HG03025 (cell line): ENCODE data around the gene LRP2.

Source experiments
- ATAC-seq: cut with Tn5 transposase; IDR thresholded peaks from one replicate; pipeline ENCODE4 v1.9.1; 2021; ENCODE audit warnings: mild to moderate bottlenecking, moderate library complexity; ENCODE audit not compliant: unreplicated experiment, low FRiP score

LRP2 gene

GRCh38 chr2:169185711-169186110, 176.6 kb downstream of the LRP2 start:
- ATAC-seq: no peak

- no peak for ATAC-seq
These were observed 178.3 kb downstream of the LRP2 start for GRCh38 chr2:169184074-169184473.

GRCh38 chr2:169182573-169182972, 179.8 kb downstream of the LRP2 start:
- no peak for ATAC-seq

GRCh38 chr2:169178804-169179390, 183.4 kb downstream of the LRP2 start:
- no peak for ATAC-seq

GRCh38 chr2:169178364-169178763, 184.0 kb downstream of the LRP2 start:
- no peak for ATAC-seq

GRCh38 chr2:169175112-169175511, 187.2 kb downstream of the LRP2 start:
- no peak for ATAC-seq

GRCh38 chr2:169173876-169174275, 188.5 kb downstream of the LRP2 start:
- ATAC-seq: no peak

- no peak for ATAC-seq
These were observed 189.4 kb downstream of the LRP2 start for GRCh38 chr2:169172914-169173313.

GRCh38 chr2:169172151-169172735, 190.1 kb downstream of the LRP2 start:
- no peak for ATAC-seq

GRCh38 chr2:169165791-169166190, 196.5 kb downstream of the LRP2 start:
- ATAC-seq: no peak

GRCh38 chr2:169164311-169164710, 198.0 kb downstream of the LRP2 start:
- ATAC-seq: no peak

- no peak for ATAC-seq
These were observed 199.7 kb downstream of the LRP2 start for GRCh38 chr2:169162613-169163012.

- no peak for ATAC-seq
These were observed 201.3 kb downstream of the LRP2 start for GRCh38 chr2:169160926-169161481.

- no peak for ATAC-seq
These were observed 202.6 kb downstream of the LRP2 start for GRCh38 chr2:169159686-169160085.

GRCh38 chr2:169158874-169159273, 203.5 kb downstream of the LRP2 start:
- ATAC-seq: no peak

- no peak for ATAC-seq
These were observed 216.1 kb downstream of the LRP2 start for GRCh38 chr2:169146220-169146619.

- no peak for ATAC-seq
These were observed 218.3 kb downstream of the LRP2 start for GRCh38 chr2:169143998-169144397.

- ATAC-seq: peak; percentile 65
These were observed 220.5 kb downstream of the LRP2 start for GRCh38 chr2:169141713-169142352.

- no peak for ATAC-seq
These were observed 222.2 kb downstream of the LRP2 start for GRCh38 chr2:169139993-169140767.

GRCh38 chr2:169139145-169139544, 223.2 kb downstream of the LRP2 start:
- no peak for ATAC-seq

GRCh38 chr2:169137924-169138323, 224.4 kb downstream of the LRP2 start:
- no peak for ATAC-seq
